SKM-1 (cell line): ENCODE measurements around the gene NCAM1.
"Not testable (repeated sequence)": the region's sequence is repeated elsewhere in the genome, so short reads cannot be mapped to it uniquely, and the experiment has no call there.

Experiments used
- DNase-seq: peaks from one replicate; lab custom pipeline; 2025; ENCODE audit not compliant: unreplicated experiment; lab: John Stamatoyannopoulos, UW

NCAM1 gene

DNA sequence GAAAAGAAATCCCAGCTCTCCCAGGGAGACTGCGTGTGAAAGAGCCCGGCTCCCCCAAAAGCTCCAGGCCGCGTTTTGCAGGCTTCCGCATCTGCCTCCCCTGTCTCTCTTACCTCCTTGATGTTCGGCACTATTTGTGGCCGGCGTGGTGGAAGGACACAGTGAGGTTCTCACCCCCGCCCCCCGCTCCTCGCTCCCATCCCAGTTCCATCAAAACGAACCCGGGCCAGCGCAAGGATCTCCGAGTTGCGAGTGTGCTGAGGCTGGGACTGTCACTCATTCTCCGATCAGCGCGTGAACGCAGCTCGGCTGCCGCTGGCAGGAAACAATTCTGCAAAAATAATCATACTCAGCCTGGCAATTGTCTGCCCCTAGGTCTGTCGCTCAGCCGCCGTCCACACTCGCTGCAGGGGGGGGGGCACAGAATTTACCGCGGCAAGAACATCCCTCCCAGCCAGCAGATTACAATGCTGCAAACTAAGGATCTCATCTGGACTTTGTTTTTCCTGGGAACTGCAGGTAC, at the start of gene NCAM1:
Gene NCAM1, plus strand, starts transcription at position 275 of the 523 bp plus-strand sequence.
- peak; percentile 63 for DNase-seq

DNA sequence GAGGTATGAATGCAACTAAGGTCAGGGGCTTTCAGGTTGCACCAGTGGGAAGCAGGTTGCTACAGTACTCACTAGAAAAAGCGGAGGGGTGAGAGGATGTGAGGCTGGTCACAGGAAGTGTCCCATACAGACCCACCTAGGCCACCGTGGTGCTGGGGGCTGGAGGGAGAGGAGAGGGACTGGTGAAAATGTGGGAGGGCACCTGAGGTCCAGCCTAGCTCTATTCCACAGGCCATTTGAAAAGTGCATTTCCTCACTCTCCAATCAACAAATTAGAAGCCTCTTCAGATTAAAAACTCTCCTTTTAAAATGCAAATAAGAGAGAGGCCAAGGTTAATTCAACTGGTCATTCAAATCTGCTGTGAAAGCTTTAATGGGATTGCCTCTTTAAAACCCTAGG, 38.6 kb upstream of the NCAM1 start:
- DNase-seq: no peak

GRCh38 chr11:112924836-112925235, 36.4 kb upstream of the NCAM1 start:
- not testable (repeated sequence) for DNase-seq

DNA sequence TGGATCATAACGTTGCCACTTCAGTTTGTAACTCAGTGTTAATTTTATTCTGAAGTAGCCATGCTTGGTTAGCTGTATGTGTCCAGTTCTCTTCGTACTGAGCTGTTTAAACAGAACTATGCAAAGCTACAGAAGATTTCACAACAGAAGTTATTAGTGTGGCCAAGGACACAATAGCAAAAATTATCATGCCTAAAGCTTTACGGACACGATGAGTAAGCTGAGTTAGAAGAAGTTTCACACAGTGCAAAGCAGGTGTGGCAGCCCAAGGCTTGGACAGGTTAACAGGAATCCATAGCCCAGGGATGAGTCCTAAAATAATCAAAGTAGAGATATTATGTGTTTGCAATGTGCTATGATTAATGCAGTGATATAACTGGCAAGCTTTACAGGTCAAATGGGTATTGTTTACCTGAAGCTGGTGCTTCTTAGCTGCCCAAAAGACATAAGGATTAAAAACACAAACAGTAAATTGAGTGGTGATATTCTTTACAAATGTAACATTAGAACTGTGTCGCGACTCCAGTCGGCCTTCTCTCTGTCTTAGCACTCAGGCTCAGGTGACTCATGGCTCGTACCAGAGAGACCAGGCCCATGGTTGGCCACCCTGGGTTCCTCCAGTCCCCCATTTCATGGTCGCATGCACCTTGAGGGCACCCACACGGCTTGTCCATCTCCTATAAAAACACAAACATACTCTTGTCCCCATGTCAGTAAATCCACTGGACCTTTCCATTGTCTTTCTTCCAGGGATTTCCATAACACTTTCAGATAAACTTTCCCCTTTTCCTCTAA, 35.5 kb upstream of the NCAM1 start:
- no peak for DNase-seq

DNA sequence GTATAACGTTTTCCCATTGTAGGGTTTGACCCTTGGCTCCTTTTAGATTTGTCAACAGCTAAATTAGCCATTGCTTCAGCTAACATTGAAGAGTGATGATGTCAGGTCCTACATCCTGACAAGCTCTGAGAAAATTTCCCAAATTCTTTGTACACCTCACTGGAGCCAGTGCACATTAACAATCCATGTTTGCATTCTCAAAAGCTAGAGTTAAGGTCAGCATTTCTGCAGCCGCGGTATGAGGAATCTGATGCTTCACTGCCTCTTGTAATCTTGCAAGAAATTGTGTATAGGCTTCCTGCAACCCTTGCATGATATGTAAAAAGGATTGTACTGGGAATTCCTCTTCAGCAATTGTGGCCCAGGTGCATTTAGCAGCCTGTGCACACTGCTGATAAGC, 33.1 kb upstream of the NCAM1 start:
- no peak for DNase-seq

DNA sequence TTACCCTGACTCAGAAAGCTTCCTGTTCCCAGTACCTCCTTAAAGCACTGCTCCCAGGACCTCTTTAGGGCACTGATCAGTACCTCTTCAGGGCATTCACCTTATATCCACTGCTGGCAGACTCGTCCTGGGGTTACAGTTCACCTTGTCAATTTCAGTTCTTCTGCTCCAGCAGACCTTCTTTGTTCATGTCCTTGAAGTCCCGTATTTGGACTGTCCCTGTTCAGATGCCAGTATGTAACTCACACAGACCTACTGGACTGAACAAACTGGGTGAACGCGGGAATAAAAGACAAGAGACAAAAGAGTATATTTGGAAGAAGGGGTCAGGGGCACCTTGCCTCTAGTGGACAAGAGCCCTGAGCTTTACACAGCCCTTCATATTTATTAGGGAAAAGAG, 31.8 kb upstream of the NCAM1 start:
- DNase-seq: no peak

DNA sequence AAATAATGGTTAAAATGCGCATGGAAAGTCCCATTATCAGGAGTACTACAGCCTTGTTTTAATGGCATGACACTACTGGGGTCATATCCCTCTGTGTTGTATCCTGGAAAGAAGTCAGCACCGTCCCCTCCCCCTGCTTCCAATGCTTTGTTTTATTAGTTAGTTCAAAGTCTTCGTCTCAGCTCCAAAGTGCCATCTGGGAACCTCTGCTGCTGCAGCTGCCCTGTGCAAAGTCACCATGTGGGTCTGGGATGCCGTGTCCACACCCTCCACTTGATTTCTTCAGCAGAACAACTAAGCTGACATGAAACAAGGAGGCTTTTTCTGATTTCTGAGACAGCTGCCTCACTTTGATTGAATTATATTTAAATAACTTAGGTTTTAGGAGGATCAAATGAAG, 29.5 kb upstream of the NCAM1 start:
- DNase-seq: no peak

- DNase-seq: no peak
These were observed 28.6 kb upstream of the NCAM1 start for GRCh38 chr11:112932593-112932992.

DNA sequence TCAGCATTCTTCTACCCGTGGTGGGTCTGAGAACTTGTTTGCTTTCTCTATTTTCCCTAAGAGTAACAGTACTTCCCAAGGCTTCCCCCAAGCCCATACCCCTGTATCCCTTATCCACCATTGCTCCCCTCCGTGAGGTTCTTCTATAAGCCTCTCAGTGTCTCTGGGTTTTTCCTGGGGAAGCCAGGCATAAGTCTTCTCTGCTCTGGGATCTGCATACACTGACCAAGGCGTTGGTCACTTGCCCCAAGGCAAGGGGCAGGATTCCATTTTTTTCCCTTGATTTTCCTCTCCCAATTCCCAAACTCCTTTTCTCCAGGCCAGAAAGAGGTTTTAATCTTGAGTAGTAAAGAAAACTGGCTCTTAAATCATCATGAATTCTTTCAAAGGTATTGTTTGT, 27.2 kb upstream of the NCAM1 start:
- no peak for DNase-seq

DNA sequence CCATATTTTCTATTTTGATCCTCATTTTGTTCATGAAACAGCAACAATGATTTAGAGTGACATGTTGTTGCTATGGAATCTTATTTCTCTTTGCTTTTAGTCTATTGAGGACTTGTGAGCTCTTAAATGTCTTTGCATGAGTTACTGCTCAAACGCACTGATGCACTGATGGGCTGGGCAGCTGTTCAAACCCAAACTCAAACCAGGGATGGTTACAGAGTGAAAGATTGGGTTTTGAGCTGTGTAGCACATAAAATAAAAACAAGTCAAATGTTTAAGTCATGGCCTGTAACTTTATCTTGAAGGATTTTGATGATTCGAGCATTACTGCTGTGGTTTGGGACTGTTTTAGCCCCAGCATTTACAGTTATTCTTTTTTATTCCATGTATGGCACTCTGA, 20.1 kb upstream of the NCAM1 start:
- DNase-seq: no peak

GRCh38 chr11:112942966-112943643, 18.1 kb upstream of the NCAM1 start:
- no peak for DNase-seq

- DNase-seq: no peak
These were observed 14.4 kb upstream of the NCAM1 start for GRCh38 chr11:112946866-112947265.

GRCh38 chr11:112949781-112950575, 11.2 kb upstream of the NCAM1 start:
- DNase-seq: no peak

DNA sequence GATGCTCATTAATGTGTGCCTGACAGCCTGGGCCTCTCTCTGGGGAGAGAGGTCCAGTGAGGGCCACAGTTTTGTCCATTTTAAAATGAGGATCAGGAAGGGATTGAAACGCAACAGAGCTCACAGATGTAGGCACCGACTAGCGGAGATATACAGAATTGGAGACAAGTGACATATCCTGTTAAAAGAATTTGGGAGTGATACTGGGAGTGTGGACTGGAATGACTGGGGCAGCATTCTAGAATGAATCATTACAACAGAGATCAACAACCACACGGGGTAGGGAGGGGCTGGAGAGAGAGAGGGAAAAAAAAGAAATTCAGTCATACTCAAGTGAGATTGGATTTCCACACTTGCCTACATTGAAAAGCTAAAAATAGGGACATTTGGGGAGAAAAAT, 2.5 kb upstream of the NCAM1 start:
- no peak for DNase-seq

GRCh38 chr11:112961751-112962578, 745 bp downstream of the NCAM1 start:
- DNase-seq: no peak

GRCh38 chr11:112962579-112963367, 1.6 kb downstream of the NCAM1 start:
- DNase-seq: peak; percentile 4

DNA sequence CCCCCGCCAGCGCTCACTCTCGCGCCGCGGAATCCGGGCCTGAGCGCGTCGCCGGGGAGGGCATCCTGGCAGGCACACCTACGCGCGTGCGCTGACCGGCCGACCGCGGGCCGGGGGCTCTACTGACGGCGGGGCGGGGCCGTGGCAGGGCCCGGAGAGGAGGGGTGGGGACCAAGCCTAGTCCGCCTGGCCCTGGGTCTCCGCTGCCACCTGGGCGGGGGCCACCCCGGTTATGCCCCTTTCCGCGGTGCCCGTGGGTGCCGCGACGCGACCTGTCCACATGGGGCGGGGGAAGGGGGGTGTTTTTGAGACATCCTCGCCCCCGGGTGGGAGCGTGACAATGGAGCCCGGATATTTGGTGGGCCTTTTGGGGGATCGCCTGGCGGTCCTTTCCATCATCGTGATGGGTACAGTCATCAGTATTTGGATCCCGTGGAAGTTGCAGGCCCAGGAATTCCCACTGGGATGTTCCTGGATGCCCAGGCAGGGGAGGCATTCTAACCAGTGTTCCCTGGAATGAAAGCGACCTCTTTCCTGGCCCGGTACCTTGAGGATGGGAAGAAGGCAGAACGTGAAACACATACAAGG, 2.2 kb downstream of the NCAM1 start:
- DNase-seq: no peak

- DNase-seq: no peak
These were observed 4.4 kb downstream of the NCAM1 start for GRCh38 chr11:112965656-112966055.

- DNase-seq: no peak
These were observed 5.3 kb downstream of the NCAM1 start for GRCh38 chr11:112966561-112966960.

DNA sequence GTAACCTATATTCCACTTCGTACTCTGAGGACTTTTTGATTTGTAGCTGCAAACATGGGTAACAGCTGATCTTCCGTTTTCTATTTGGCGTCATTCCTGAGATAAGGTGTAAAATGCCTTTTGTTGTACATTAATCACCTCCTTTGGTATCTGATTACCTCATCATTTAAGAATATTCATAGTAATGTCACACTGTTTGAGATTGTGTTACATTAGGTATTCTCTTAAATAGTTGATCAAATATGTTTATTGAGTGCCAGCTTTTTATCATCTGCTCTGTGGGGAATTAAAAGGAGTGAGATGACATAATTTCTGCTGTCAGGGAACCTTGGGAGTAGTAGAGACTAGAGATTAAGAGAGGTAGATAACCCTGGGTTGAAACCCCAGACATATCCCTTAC, 5.9 kb downstream of the NCAM1 start:
- no peak for DNase-seq
